SHP77 (cell line): ENCODE measurements around the gene CARMIL1.

Experiments
- DNase-seq, 2 experiments: peaks; one replicate each; lab custom pipeline; 2025; lab: John Stamatoyannopoulos, UW

Gene CARMIL1

DNA sequence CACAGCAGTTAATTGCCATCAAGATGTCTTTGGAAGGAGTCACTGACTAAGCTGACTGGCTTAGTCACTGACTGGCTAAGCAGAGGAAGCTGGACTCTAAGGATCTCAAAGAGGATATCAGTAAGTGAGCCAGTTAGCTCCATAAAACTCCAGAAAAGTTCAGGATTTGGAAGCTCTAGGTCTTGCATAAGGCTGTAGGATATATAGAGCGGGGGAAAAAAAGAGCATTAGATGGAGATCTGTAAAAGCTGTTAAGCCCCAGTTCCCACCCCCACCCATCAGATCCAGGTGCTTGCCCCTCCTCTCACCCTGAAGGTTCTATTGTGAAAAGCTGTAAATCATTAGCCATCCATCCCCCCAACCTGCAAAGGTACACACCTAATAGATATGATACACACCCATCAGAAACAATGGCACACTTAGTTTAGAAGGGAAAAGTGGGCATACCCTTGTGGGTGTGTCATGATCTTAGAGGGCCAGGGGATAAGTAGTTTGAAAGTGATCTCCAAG is 32.2 kb downstream of the CARMIL1 start:
- DNase-seq: no peak

DNA sequence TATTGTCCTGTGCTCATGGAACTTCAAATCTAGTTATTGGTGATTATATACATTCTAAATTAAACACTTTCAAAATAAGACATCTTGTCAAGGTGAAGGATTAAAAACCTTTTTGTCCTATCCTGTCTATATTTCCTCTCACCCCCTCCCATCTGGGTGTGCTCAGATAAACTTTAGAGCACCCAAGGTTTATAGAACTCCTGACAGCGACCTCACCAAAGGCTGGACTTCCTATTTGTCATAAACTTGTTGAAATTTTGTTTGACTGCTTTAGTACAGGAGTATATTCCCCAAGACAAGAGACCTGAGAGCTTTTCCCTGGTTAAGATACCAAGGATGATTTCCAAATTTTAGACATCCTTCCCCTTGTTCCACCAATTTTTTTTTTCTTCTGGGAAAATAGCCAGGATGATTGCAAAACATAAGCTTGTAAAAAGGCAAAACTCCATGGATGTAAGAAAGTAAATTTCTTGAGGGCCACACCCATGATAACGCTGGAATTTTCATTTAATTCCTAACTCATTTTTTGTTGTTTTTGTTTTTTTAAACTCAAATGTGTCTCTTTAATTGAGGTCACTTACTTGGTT is 33.0 kb downstream of the CARMIL1 start:
- DNase-seq: no peak

DNA sequence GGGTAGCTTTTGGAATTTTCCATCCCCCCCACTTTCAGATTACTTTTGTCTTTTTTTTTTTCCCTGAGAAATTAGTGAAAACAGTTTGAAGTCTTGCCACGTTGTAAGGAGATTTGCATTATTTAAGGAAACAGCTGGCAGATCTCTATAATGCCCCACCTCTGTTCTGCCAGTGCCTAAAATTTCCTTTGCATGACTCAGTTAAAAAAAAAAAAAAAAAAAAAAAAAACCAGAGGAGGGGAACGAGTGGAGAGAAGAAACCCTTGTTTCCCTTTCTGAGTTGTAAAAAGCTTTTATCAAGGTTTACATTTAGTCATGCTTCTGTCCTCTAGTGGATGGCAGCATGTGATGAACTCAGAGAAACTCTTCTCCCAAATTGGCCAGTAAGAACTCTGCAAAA is 33.5 kb downstream of the CARMIL1 start:
- DNase-seq: no peak

DNA sequence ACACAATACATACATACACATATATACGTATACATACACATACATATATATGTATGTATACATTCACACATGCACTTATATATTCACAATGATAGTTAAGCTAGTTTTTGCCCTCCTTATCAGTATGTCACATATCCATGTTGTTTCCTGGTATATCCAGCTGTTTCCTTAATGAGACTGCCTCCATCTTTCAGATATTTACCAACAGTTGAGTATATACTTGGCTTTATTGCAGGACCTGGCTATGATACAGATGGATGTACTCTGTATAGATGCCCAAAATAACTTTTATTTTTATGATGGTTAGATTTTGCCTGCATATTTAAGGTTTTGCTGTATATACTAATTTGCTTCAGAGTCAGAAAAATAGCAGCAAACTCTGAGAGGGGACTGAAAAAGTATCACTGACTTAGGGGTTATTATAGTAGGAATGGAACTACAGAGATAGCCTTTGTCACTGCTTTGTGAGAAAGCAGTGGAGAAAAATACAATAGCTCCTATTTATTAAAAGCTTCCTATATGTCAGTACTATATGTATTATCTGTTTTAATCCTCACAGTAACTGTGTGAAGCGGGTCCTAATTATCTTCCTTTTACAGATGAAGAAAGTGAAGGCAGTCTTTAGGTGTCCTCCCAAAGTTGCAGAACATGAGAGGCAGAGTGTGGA is 35.5 kb downstream of the CARMIL1 start:
- no peak for DNase-seq

DNA sequence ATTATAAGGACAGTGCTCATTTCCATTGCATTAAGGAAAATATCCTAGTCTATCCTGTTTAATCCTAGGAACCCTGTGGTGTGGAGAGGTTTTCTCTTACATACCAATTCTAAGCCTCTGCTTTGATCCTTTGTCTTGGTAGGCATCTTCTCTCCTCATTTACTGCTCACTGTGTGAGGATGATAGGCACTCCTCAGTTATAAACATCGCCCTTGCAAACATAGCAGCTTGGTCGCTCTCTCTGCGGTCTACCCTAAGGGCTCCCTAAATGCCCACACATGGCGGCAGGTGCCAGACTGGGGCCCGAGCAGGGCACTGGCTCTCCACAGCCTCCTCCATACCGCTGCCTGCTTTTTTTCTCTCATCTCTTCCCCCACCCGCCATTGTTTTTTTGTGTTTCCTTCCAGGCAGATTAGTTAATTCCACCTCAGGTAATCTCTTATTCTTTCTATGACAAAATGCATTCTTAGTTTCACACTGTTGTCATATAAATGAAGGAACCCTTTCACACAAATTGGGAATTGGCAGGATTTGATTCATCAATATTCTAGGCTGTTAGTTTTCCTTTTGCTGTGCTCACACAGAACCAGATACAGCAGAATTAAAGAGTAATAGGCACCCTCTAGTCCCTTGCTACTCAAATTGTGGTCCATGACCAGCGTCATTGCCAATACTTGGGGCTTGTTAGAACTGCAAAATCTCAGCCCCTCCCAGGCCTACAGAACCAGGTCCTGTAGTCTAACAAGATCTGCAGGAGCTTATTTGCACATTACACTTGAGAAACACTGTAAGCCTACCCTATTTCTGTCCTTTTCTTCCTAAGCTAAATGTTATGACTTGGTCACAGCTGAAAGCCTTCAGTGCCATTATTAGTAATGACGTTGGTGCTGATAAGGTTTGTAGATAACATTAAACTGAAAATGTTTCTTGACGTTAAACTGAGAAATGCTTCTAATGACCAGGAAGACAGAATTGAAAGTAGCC is 36.3 kb downstream of the CARMIL1 start:
- DNase-seq: no peak

DNA sequence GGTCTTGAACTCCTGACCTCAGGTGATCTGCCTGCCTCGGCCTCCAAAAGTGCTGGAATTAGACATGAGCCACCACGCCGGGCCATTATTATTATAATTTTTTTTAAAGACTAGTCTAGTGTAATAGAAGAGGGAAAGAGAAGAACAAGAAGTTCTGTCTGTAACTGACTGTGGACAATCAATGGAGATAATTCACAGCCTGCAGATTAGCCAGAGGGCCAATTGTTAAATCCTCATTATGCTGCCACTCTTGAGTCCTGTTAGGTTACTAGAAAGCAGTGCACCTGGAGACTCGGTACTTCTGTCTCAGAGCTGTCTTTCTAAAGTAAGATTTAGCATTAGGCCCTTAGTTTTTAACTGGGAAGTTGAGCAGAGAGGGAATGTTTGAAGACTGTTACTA is 37.5 kb downstream of the CARMIL1 start:
- no peak for DNase-seq

DNA sequence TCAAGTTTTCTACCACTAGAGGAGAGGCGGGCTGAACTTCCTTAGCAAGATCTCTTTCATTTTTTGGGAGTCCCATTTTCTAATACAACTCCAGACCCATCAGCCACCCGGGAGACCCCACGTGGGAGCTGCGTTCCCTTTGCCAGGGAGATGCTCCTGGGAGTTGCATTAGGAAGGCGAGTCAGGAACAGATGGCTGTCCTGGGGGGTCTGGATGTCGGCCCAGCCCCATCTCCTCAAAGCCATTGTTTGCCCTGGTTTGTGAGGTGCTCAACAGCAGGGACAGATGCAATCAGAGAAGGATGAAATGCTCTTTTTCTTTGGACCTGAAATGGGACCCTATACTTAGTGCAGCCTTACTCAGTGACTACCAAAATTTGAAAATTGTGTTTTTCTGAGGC is 39.4 kb downstream of the CARMIL1 start:
- no peak for DNase-seq

DNA sequence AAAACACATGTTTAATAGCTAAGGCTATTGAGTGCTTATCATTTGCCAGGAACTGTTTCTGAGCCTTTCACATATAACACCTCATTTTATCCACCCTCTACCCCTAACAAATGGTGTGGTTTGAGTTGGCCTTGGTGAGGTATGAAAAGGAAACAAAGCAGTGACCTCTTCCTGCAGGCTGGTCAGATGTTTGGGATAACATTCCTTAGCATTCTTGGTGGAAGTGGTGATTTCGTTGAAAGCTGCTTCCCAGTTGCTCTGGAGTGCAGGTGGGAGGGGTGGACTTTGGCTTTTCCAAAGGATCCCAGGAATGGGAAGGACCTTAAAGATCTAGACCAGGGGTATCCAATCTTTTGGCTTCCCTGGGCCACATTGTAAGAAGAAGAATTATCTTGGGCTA is 41.3 kb downstream of the CARMIL1 start:
- DNase-seq: no peak

DNA sequence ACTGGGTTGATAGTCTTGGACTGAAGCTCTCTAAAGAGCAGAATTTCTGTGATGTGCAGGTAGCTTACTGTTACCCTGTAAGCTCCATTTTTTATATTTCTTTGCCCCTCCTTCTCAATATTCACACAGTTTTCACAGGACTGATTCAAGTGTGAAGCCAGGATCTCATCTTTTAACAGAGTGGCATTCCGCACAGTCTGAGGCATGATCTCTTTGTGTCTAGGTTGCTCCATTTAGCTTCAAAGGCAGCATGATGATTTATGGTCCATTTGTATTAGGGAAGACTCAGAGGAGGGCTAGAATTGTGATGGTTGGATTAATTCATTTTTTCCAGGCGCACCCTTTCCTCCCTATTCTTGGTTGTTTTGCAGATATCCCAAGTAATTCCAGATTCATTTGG is 43.5 kb downstream of the CARMIL1 start:
- no peak for DNase-seq

DNA sequence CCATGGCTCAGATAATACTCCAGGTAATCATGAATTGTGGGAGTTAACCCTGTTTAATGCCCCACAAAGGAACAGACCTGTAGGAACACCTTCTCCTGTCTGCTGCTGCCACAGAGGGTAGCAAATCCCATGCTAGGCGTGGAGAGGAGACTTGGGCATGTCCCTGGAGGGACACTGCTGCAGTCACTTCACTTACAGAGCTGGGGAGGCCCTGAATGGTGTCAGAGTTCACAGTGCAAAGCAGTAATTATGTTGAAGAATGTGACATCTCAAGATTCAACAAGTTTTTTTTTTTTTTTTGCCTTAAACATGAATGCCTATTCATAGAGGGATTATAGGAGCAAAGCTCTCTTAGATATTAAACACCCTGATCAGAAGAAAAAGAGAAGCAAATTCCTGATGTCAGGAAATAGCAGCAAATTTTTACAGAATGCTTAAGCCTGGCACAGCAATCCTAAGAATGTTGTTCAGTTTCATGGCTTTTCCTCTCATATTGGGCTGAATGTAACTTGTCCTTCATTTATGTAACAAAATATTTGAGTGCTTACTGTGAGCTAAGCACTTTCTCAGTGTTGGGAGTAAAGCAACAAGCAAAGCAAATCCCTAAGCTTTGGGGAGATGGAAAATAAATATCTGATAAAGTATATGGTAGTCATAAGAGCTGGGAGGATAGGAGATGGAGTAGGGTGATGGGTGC is 45.0 kb downstream of the CARMIL1 start:
- no peak for DNase-seq

DNA sequence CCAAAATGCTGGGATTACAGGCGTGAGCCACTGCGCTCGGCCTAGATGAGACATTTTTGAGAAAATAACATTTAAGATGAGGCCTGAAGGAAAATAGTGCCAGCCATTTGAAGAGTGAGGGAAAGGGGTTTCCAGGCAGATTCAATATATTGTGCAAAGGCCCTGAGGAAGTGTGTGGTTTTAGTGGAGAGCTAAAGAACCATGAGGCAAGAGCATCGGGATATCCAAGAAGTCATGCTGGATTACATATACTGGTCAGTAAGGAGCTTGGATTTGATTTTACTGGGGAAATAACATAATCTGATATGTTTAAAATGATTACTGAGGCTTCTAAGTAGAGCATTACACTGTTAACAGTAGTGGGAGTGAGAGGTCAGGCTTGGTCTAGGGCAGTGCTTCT is 47.0 kb downstream of the CARMIL1 start:
- no peak for DNase-seq

DNA sequence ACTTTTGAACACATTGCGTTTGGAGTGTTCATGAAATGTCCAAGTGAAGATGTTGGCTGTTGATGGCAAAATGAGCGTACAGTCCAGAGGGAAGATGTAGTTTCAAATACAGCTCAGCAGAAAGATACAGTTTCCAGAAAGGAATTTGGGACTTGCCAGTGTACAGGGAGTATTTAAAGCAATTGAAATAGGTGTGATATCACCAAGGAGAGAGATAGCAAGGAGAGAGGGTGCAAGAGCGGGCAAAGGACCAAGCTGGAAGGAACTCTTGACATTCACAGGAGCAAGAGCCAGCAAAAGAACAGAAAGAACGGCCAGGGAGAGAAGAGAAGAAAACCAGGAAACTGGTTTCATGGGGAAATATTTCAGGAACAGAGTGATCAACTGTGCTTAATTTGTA is 47.8 kb downstream of the CARMIL1 start:
- no peak for DNase-seq

DNA sequence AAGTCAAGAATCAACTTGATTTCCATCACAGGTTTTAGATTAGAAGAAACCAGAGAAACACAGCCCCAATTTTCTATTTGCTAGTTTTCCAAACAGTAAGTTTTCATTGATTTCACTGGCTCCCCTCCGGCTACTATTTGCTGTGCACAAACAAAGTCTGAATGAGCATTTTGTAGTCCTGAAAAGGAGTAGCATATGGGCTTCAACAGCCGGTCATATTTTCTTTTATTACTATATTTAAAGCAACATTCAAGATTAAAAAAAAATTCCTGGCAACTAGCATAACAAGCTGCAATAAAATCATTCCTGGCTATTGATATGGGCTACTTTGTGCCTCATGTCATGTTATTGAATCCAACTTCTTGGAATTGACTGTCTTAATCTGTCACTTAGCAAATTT is 48.3 kb downstream of the CARMIL1 start:
- no peak for DNase-seq

DNA sequence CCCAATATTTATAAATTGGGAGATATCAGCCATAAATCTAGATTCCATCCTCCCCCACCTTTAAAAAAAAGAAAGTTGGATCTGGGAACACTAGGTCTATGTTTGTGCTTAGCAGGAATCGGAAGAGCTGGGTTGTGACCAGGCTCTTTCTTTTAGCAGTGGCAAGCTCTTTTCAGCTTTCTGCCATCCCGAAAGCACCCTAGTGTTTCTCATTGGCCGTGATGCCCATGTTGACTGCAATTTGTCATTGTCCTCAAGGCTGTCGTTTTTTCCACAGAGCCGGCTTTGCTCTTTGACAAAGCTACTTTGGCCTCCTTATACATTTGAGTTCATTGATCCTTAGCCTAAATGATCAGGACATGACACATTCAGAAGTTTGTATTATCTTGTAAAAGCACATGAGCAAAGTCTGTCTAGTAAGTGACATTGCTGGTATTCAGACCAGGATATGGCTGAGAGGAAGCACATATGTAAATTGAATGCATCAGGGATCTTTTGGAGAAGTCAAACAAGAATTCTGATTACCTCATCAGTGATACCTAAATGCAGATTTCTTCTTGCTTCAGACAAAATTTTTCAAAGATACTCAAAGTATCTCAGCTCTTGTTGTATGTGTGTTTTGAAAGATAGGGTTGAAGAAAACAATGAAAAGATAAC is 50.1 kb downstream of the CARMIL1 start:
- DNase-seq: no peak

DNA sequence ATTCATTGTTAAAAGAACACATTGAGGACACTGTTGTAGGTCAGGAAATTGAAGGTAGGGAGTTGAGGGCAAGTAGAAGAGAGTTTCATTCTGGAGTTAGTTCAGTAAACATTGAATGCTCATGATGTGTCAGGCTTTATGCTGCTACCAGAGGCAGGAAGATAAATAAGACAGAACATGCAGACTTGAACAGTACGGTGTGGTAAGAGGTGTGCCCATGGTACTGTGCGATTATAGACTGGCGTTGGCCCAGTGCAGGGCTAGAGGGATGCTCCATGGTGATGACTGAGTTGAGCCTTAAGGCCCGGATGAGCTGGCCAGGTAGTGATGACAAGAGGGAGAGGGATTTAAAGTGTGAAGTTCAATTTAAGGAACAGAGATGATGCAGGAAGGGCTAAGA is 50.8 kb downstream of the CARMIL1 start:
- DNase-seq: no peak

DNA sequence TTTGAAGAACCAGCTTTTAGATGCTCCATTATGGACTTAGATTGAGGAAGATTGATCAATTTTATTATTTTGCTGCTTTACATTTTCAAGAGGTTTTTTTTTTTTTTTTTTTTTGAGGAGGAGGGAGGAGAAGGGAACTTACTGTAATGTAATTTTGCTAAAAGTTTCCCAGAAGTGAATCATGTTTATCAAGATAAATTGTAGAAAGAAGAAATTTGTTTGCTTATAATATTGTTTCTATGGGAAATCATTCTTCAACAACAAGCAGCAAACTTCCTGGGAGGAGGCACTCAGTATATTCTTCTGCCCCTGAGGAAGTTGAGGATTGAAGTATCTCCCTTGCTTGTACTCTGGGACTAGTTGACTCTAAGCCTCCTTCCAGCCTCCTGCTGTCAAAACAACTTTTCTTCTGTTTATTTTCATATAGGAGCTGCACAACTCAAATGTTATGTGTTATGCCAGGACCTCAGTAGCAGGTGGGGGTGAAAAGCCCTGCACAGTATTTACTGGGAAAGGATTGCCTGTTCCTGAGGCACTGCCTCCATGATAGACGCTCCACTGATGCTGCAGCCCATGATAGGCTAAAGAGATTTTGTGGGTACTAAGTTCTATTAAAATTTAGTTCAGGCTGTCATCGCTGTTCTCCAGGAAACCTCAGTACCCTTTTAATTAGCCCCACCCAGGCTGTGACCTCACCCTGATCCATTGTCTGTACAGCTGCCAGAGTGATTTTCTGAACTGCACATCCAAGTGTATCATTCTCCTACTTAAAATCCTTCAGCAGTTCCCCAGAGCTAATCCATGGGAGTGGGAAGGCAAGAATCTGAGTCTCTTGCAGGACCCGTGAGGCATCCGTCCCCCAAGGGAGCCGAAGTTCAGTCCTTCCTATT is 51.9 kb downstream of the CARMIL1 start:
- DNase-seq: no peak

DNA sequence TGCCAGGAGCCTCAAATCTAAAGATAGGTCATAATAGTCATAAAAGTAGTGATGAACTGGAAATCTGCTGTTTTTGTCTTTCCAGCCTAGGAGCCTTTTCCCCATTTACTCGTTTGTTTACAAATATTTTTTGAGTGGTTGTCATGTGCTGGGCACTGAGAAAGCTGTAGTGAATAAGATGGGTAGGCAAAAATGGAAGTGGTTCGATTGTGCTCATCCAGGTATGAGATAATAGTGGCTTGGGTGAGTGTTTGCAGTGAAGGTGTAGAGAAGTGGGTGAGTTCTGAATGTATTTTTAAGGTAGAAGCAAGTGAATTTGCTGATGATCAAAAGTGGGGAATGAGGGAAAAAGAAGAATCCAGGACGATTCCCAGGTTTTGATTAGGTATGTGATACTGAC is 53.0 kb downstream of the CARMIL1 start:
- no peak for DNase-seq

DNA sequence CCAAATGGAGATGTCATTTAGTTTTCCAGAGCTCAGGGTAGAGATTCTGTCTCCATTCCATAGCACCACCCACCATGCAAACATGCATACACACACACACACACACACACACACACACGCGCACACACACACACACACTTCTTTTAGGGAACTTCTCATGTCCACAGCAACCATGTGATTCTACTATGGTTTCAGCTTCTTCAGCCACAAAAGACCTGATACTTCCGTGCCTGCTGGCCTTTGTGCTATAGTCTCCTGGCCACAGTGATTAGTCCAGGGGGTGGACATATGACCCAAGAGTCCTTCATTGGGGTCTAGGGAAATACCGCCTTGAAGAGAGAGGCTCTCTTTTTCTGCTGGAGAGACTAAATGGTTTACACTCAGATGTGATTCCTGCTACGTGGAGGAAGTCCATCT is 53.5 kb downstream of the CARMIL1 start:
- DNase-seq: no peak

DNA sequence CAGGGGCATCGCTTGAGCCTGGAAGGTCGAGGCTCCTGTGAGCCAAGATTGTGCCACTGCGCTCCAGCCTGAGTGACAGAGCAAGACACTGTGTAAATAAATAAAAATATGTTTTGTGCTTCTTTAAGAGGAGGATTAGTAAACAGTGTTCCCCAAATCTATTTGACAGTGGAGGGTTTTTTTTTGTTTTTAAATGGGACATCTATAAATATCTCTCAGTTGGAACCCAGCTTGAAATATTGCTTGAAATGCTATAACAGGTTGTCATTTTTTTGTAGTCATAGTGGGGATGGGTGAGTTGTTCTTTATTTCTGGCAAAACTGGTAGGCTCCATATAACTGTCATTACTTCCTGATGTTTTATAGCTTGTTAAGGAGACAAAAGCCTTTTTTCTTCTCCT is 54.3 kb downstream of the CARMIL1 start:
- DNase-seq: no peak

DNA sequence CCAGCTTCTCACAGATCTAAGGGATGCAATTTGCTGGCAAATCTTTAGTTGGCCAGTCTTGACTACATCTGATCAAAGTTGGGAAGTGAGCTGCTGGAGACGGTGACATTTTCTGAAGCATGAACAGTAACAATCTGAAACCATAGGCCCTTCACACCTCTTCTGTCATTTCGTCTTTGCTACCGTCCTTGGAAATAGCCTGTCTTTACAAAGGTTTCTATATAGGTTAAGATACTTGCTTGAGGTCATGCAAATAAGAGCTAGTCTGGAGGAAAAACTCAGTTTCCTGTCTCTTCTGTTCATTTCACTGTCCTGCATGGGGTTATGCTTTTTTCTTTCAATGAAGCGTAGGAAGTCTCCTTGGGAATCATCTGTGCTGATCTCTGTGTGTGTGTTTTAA is 55.6 kb downstream of the CARMIL1 start:
- no peak for DNase-seq

DNA sequence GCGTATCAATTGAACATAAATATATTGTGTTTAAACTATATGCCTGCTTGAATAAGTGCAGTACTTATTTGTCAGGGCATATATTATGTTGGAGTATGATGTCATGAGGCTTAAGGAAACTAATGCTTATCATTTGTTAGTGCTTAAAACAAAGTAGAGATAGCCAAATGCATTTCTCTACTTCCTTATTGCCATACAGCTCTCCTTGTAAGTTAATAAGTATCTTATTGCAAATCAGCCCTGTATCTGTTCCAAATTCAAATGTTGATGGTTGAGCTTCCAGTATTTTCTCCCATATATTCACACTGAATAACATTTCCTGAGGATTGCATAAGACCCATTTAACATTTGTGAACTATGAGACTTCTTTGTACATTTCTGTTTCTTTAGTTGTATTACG is 57.8 kb downstream of the CARMIL1 start:
- DNase-seq: no peak
